GM21737 (cell line): ENCODE results near the gene EVI5.
"Not testable (repeated sequence)": the region's sequence is repeated elsewhere in the genome, so short reads cannot be mapped to it uniquely, and the experiment has no call there.

Source experiments
- ATAC-seq: cut with Tn5 transposase; IDR thresholded peaks from one replicate; pipeline ENCODE4 v1.9.1; 2021; ENCODE audit warnings: mild to moderate bottlenecking, moderate library complexity; ENCODE audit not compliant: unreplicated experiment

The EVI5 gene

GRCh38 chr1:92527670-92528069 lies 257.2 kb downstream of the EVI5 start:
- ATAC-seq = no peak

- not testable (repeated sequence) for ATAC-seq
Measured at GRCh38 chr1:92524944-92525590, 259.8 kb downstream of the EVI5 start.

GRCh38 chr1:92519043-92519442 lies 265.9 kb downstream of the EVI5 start:
- ATAC-seq = no peak

- no peak for ATAC-seq
Measured at GRCh38 chr1:92516574-92516973, 268.3 kb downstream of the EVI5 start.

DNA sequence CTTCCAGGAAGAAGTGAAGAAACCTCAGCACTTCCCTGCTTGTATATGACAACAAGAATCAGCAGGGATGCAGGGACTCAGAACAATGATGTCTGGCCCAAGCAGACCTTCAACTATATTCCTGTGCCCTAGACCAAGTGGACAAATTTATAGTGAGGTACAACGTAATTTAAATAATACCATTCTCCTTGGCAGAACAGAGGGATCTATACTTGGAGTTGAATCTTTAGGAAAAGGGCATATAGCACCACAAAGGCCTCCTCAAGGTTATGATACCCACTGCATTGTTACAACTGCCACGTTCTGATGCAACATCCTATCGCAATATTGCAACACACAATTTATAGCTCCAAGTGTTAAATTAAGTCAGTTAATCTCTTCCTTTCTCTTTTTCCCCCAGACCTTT lies 269.1 kb downstream of the EVI5 start:
- no peak for ATAC-seq

GRCh38 chr1:92511541-92511940 lies 273.4 kb downstream of the EVI5 start:
- ATAC-seq = peak; percentile 78

- no peak for ATAC-seq
Measured at GRCh38 chr1:92509619-92510018, 275.3 kb downstream of the EVI5 start.

GRCh38 chr1:92505015-92505692 lies 279.8 kb downstream of the EVI5 start:
- no peak for ATAC-seq

DNA sequence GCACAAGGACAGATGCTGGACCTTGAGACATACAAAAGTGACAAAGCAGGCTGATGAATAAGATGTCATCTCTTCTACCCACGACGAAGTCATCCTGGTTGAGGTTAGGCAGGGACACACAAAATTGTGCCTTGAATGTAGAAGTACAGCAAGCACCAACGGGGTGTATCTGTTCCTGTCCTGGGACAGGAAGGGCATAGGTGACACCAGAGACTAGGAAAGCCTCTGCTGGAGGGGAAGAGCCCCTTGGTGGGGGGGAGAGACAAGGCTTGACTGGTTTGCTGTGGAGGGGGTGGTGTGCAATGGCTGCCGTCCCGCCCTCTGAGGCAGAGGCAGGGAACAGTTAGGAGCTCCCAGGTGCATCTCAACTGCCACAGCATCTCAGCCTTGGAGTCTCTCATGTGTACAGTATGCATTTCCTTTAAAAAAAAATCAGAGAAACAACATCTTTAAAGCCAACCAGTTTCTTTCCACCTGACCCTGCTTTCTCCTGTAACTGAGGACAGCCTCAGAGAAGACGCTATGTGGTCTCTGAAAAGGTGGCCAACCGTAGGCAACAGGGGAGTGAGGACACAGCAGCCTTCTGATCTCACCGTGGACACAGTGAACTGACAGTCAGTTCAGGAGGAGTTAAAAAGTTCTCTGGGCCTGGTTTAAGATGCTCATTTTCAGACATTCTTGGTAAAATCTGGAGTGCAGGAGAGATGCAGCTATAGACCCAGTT lies 280.5 kb downstream of the EVI5 start:
- peak; percentile 34 for ATAC-seq

DNA sequence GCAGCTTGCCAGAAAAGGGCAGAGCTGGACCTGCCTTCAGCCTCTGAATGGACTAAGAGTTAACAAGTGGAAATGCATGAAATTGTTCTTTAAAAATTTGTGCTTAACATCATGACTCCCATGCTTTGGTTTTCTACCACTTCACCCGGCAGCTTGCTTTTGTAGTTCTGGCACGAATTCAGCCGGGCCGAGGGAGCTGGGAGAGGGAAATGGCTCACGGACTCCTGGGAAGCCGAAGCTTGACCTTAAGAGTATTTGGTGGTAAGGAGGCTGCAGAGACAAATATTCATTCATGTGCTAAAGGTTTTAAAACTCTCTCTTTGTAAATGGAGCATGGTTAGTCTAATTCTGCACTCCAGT lies 281.0 kb downstream of the EVI5 start:
- no peak for ATAC-seq

DNA sequence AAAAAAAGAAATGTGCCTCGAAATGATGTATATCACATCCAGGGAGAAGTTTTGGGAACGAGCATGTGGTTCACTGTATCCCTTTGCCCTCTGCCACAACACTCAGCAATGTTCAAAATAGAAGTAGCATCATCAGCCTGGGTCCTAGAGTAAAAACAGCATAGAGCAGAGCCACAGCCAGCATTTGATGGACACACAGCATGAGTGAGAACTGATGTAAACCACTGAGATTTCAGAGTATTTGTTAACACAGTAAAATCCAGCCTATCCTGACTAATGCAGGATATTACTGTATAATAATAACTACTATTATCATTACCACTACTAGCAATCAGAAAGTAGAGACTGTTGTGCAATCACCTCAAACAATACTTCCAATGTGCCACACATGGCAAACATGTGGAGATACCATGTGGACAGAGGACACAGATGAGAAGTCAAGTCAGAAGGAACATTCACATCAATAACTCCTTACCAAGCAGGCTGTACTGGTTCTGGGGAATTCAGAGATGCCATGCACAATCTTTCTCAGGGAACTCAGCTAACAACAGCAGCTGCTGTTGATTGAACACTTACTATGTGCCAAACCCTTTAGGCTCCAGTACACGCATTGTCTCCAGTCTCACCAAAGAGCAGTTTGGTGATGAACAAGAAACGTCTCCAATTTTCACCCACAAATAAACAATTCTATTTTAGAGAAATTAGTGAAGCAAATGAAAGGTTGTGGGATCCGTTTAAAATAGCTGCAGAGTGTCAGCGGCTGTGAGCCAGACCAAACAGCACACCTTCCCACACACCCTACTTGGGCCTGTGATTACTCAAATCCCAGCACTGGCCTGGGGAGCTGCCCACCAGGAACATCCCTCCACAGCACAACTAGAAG lies 281.6 kb downstream of the EVI5 start:
- no peak for ATAC-seq

DNA sequence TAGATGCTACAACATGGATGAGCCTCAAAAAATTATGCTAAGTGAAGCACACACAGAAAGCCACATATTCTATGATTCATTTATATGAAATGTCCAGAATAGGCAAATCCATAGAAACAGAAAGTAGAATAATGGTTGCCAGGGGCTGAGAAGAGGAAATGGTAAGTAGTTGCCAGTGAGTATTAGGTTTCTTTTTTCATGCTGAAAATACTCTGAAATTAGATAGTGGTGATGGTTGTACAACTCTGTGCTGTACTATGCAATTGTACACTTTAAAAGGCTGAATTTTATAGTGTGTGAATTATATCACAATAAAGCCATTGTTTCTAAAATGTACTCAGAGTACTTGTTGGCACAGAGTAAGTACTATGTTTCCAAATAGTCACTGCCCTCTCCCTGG lies 282.7 kb downstream of the EVI5 start:
- no peak for ATAC-seq

- ATAC-seq = no peak
Measured at GRCh38 chr1:92500552-92500951, 284.4 kb downstream of the EVI5 start.

DNA sequence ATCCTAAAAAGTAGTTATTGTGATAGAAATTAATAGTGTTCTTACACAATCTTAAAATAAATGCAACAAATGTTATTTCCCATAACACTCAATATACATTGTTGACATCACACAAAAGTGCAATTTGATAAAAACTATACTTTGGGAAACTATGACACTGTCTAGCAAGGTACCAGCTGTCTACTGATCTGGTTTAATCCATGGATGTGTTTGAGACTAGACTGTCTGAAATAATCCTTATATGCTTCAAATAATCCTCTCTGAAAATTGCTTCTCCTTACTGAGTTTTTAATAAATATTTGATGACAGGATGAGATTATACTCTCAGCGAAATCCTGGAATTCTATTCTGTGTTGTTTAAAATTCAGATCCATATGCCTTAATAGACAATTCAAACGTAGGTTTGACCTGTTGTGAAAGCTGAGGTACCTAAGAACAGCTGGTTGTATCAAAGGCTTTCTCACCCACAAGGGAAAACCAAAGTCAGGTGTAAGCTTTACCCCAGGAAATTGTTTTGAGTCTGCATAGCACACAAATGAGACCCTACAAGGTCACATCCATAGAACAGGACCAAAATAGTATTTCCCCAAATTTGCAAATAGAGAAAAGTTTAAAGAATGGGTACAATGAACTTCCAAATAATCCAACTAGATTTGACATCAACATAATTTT lies 289.4 kb downstream of the EVI5 start:
- ATAC-seq = no peak

DNA sequence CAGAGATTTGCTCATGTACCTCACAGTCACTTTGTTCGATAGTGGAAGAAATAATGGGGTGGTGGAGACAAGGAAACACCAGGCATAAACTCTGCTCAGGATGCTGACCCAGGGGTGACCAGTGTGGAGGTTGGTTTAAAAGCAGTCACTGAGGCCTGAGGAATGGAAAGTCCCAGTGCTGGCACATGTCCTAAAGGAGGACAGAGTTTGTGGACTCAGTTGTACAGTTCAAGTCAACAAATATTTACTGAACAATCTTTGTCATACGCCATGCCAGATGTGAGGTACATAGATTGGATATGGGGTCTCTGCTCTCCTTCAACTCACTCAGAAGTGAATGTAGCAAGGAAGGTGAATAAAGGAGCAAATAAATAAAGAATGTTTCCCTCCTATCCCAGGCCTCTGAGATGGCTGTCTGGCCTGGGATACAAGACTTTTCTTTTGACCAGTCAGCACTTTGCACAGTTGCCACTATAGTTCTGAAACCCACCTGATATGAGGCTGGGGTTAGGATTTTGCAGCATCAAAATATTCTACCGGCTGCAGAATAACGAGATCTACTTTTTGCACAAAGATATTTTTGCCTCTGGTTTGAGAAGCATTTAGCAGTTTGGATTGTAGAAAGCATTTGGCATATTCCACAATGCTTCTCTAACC lies 290.3 kb downstream of the EVI5 start:
- ATAC-seq = no peak

GRCh38 chr1:92493139-92493538 lies 291.8 kb downstream of the EVI5 start:
- no peak for ATAC-seq

DNA sequence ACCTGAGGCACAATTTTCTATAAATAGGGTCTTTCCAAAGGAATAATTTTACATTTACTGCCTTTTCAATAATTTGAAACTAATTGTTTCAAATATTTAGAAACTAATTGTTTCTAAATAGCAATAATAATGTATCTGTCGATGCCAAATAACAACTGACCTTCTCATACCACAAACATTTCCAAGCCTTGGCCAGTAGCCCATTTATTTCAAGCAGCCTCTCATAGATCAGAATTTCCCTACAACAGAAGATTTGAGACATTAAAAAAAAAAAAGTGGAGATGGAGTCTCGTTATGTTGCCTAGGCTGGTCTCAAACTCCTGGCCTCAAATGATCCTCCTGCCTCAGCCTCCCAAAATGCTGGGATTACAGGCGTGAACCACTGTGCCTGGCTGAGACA lies 296.1 kb downstream of the EVI5 start:
- ATAC-seq = no peak

DNA sequence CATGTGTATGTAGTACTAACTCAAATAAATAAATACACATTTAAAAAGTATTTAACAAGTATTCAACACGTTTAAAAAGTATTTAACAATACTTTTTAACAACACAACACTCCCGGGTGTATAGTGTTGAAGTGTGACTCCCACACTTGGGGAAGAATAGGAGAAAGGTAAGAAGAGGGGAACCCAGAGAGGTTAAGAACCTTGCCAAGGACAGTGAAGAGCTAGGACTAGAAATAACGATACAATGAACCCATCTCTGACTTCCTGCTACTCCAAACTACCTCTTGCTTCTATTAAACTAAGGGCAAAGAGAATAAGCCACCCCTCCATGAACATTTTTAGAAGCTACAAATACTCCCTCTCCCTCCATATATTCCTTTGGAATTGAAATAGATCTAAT lies 296.5 kb downstream of the EVI5 start:
- no peak for ATAC-seq

DNA sequence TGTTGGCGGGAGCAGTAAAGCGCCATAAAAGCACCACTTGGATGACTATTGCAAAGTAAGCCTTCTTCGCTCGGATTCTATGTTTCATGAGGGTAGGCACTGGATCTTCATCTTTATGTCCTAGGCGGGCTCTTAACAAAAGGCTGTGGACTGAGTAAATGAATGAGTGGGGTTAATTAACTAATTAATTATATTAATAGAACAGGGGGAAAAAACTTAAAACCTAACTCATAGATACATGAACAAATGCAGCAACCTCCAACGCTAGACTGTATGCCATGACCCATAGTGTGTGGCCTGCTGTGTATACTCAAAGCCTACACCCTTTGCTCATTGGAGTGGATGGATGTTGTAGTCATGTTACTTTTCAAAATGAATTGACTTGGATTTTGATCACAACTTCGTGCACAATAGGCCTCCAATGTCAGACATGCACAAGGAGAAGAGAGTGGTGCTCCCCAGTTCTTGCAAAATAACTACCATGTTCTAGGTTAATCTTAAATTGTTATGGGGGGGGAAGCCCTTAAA lies 297.8 kb downstream of the EVI5 start:
- ATAC-seq = no peak
